WTC11 (cell line): Measurements from ENCODE around the gene CFAP20.

Experiments
- TEAD4 ChIP-seq: sonication (generic); formaldehyde crosslinking; IDR thresholded peaks from 2 replicates; pipeline ENCODE4 v1.8.0; 2022; ENCODE audit warnings: mild to moderate bottlenecking, missing genetic modification reagents
- TF ChIP-seq, protein P1 (sequence below): fragments of 200-600 bp; IDR thresholded peaks from 2 replicates; pipeline ENCODE4 v1.8.0; 2022; ENCODE audit warnings: antibody characterized with exemption

GRCh38 chr16:58086381-58087208 is 42.6 kb downstream of the CFAP20 start:
- TF ChIP-seq, protein P1, sequence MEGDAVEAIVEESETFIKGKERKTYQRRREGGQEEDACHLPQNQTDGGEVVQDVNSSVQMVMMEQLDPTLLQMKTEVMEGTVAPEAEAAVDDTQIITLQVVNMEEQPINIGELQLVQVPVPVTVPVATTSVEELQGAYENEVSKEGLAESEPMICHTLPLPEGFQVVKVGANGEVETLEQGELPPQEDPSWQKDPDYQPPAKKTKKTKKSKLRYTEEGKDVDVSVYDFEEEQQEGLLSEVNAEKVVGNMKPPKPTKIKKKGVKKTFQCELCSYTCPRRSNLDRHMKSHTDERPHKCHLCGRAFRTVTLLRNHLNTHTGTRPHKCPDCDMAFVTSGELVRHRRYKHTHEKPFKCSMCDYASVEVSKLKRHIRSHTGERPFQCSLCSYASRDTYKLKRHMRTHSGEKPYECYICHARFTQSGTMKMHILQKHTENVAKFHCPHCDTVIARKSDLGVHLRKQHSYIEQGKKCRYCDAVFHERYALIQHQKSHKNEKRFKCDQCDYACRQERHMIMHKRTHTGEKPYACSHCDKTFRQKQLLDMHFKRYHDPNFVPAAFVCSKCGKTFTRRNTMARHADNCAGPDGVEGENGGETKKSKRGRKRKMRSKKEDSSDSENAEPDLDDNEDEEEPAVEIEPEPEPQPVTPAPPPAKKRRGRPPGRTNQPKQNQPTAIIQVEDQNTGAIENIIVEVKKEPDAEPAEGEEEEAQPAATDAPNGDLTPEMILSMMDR: no peak
- no peak for TF ChIP-seq TEAD4
